GM19238 (cell line): ENCODE measurements around the gene MDC1.
"Not testable (repeated sequence)": the region's sequence is repeated elsewhere in the genome, so short reads cannot be mapped to it uniquely, and the experiment has no call there.

Source experiments
- DNase-seq: peaks from one replicate; pipeline ENCODE4 v3.0.0; 2011; ENCODE audit warnings: low spot score; ENCODE audit not compliant: insufficient read length

MDC1 gene

GRCh38 chr6:30725713-30726505 lies 8.8 kb upstream of the MDC1 start:
- no peak for DNase-seq

GRCh38 chr6:30724906-30725667 lies 8.0 kb upstream of the MDC1 start:
- no peak for DNase-seq

- not testable (repeated sequence) for DNase-seq
Measured at GRCh38 chr6:30723843-30724741, 7.0 kb upstream of the MDC1 start.

GRCh38 chr6:30723159-30723842 lies 6.2 kb upstream of the MDC1 start:
- DNase-seq = not testable (repeated sequence)

GRCh38 chr6:30722280-30723112 lies 5.4 kb upstream of the MDC1 start:
- DNase-seq = peak; percentile 58

DNA sequence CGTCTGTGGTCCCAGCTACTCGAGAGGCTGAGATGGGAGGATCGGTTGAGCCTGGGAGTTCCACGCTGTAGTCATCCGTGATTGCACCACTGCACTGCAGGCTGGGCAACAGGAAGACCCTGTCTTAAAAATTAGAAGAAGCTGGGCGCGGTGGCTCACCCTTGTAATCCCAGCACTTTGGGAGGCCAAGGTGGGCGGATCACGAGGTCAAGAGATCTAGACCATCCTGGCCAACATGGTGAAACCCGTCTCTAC lies 4.9 kb upstream of the MDC1 start:
- DNase-seq = not testable (repeated sequence)

DNA sequence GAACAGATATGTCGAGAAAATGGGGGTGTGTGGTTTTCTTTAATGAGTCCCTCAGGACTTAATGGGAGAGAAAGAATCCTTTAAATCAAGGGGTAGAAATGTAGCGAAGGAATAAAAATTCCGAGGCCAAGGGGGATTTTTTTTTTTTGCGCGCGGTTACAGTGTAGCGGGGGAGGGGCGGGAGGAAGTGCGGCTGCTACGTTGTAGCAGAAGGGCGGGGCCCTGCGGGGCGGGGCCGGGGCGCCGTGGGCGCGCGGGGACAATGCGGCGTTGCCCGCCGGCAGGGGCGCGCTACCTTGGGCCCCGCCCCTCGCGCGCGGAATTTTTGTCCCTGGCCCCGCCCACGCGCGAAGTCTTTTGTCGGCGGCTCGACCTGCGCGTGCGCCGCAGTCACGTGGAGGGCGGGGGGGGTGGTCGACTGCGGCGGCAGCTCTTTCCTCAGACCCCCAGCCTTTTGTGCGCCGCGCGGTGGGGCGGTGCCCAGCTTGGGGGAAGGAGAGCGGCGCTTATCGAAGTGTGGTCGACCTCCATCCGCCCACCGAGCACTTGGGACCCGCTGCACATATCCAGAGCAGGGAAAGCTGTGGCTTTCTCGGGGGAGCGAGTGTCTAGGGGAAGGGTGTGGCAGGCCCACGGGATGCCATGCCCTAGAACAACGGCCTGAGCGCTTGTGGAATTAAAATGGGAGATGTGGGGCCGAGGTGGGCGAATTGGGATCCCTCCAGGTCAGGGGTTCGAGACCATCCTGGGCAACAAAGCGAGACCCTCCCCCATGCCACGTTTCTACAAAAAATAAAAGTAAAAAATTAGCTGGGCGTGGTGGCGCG lies 4.3 kb upstream of the MDC1 start:
- DNase-seq = peak; percentile 73

- no peak for DNase-seq
Measured at GRCh38 chr6:30720738-30721197, 3.7 kb upstream of the MDC1 start.

- DNase-seq = peak; percentile 84
Measured at GRCh38 chr6:30719791-30720737, 3.0 kb upstream of the MDC1 start, which contains the start of gene TUBB. Gene TUBB (plus strand): TSS chr6:30720352. CDS start chr6:30720507, 155 bp downstream.

- DNase-seq = no peak
Measured at GRCh38 chr6:30719356-30719755, 2.3 kb upstream of the MDC1 start.

DNA sequence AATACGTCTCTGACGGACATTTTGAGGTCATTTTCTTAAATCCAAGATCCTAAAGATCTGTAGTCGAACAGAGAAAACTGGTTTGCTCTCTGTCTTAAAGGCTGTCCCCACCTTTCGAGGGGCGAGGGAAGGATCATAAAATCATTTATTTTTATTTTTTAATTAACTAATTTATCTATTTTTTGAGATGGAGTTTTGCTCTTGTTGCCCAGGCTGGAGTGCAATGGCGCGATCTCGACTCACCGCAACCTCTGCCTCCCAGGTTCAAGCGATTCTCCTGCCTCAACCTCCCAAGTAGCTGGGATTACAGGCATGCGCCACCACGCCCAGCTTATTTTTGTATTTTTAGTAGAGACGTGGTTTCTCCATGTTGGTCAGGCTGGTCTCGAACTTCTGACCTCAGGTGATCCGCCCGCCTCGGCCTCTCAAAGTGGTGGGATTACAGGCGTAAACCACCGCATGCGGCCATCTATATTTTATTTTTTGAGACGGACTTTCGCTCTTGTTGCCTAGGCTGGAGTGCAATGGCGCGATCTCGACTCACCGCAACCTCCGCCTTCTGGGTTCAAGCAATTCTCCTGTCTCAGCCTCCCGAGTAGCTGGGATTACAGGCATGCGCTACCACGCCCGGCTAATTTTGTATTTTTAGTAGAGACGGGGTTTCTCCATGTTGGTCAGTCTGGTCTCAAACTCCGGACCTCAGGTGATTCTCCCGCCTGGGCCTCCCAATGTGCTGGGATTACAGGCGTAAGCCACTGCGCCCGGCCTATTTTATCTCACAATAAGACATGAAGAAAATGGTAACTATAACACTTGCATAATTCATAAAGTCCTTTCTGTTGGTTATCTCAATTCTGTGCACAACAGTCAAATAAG lies 1.0 kb upstream of the MDC1 start:
- not testable (repeated sequence) for DNase-seq

GRCh38 chr6:30716879-30717128 lies 277 bp downstream of the MDC1 start:
- DNase-seq = no peak

- no peak for DNase-seq
Measured at GRCh38 chr6:30714263-30714662, 2.8 kb downstream of the MDC1 start.

DNA sequence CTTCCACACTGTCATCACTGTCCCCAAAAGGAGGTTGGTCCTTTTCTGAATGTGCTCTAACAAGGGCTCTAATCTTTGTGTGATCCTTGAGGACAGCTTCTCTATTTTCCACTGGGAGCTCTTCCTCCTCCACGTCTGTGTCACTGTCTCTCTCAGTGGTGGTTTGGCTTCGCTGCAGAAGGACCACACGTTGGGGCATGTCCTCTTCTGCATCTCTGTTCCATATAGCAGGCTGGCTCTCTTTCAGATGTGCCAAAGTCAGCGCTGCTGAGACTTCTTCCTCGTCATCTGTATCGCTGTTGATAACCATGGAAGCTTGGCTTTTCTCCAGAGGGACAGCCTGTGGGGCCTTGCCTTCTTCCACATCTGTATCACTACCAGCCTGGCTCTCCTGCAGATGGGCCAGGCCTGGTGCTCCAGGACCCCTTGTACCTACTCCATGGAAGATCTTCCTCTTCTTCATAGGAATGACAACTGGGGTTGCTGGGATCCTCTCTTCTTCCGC lies 4.6 kb downstream of the MDC1 start:
- DNase-seq = no peak

GRCh38 chr6:30711758-30712380 lies 5.2 kb downstream of the MDC1 start:
- DNase-seq = no peak

- DNase-seq = no peak
Measured at GRCh38 chr6:30709101-30709868, 7.8 kb downstream of the MDC1 start.
